Bronchial epithelial cell (primary cell): Measurements from ENCODE around the gene CHIC2. TPM values are rescaled to one million over a fixed set of nuclear protein-coding genes. Genes with fewer than 3 reads are reported as not detected.

Experiments
- DNase-seq: peaks from one replicate; pipeline ENCODE4 v3.0.0-alpha.2; 2010; ENCODE audit warnings: low read depth
- FAIRE-seq: peaks from 2 replicates; lab custom pipeline; 2011; peaks lifted over from hg19 to GRCh38; lab: Jason Lieb, UNC
- H3K27me3 ChIP-seq: 2 replicates; pipeline ENCODE4 v1.5.1; 2011; ENCODE audit warnings: low read length; ENCODE audit not compliant: control insufficient read depth, insufficient read depth
- H3K36me3 ChIP-seq: 2 replicates; pipeline ENCODE4 v1.5.1; 2011; ENCODE audit warnings: low read length; ENCODE audit not compliant: control insufficient read depth, insufficient read depth
- H3K4me3 ChIP-seq: 2 replicates; pipeline ENCODE4 v1.5.1; 2011; ENCODE audit warnings: mild to moderate bottlenecking, low read depth, low read length, control low read depth
- total RNA-seq: library from RNA; depleted of rRNA; stranded (reverse); fragments of >200 nt; gene quantifications from 2 replicates; pipeline ENCODE4 v1.2.1, GENCODE V29; 2014
- TF ChIP-seq, protein P1 (sequence below): IDR thresholded peaks from 2 replicates; pipeline ENCODE4 v1.5.1; 2011; ENCODE audit warnings: mild to moderate bottlenecking, moderate library complexity, low read length, control low read depth, inconsistent platforms; ENCODE audit not compliant: insufficient read depth, severe bottlenecking

Gene CHIC2
- total RNA-seq, 1 donor from 2014 or later: 36.1 TPM

DNA sequence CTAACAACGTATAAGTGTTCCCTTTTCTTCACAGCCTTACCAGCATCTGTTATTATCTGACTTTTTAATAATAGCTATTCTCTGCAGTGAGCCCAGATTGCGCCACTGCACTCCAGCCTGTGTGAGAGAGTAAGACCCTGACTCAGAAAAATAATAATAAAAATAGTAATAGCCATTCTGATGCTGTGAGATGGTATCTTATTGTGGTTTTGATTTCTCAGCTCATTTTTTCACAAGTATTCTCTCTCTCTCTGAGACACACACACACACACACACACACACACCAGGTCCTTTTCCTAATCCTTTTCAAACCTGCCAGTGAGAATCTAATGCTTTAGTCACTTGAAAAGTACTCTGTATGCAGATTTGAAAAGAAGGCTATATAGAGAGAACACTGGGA is 89.8 kb downstream of the CHIC2 start:
- H3K4me3 ChIP-seq: no peak overlapping the region
- TF ChIP-seq, protein P1, sequence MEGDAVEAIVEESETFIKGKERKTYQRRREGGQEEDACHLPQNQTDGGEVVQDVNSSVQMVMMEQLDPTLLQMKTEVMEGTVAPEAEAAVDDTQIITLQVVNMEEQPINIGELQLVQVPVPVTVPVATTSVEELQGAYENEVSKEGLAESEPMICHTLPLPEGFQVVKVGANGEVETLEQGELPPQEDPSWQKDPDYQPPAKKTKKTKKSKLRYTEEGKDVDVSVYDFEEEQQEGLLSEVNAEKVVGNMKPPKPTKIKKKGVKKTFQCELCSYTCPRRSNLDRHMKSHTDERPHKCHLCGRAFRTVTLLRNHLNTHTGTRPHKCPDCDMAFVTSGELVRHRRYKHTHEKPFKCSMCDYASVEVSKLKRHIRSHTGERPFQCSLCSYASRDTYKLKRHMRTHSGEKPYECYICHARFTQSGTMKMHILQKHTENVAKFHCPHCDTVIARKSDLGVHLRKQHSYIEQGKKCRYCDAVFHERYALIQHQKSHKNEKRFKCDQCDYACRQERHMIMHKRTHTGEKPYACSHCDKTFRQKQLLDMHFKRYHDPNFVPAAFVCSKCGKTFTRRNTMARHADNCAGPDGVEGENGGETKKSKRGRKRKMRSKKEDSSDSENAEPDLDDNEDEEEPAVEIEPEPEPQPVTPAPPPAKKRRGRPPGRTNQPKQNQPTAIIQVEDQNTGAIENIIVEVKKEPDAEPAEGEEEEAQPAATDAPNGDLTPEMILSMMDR: no peak
- DNase-seq (no peak), FAIRE-seq (no peak)
- no peaks in the 10 kb centered on the region for H3K36me3 ChIP-seq
- no peaks in the 10 kb centered on the region for H3K27me3 ChIP-seq

DNA sequence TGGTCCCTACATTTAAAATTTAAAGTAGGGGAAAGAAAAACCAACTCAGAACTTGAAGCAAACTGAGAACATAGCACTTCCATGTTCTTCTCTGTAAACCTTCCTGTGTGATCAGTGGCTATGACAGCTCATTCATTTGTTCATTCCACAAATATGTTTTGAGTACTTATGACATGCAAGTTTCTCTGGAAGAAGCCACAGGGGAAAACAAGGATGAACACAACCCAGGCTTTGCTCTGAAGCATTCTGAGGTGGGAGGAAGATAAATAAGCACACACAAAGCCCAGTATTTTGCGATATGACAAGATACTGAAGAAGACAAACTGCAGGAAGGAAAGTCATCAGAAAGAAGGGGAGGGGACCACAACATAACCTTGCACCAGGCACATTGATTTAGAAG is 96.4 kb downstream of the CHIC2 start:
- Histone ChIP-seq H3K4me3 (no peak overlapping the region), H3K36me3 (no peaks in the 10 kb centered on the region), H3K27me3 (no peaks in the 10 kb centered on the region)
- peak; percentile 55 for DNase-seq
- TF ChIP-seq, protein P1: no peak
- no peak for FAIRE-seq

DNA sequence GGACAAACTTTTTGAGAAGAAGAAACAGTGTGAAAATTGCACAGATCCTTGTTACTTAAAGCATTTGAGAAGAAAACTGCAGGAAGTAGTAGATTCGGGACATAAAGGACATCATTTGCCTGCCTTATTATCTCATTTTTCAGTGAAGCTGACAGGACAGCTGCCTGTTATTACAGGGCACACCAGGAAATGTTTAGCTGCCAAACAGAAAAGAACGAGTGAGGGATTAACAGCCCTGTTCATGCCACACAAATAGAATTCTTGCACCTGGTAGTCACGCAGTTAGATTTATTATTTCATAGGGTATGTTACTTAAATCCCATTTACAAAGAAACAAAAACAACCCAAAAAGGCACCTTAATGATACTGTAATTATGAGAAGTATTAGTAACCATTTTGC is 100.6 kb downstream of the CHIC2 start:
- Histone ChIP-seq H3K27me3 (no peaks in the 10 kb centered on the region), H3K36me3 (no peaks in the 10 kb centered on the region), H3K4me3 (no peak overlapping the region)
- TF ChIP-seq, protein P1: no peak
- FAIRE-seq (no peak), DNase-seq (peak; percentile 64)

DNA sequence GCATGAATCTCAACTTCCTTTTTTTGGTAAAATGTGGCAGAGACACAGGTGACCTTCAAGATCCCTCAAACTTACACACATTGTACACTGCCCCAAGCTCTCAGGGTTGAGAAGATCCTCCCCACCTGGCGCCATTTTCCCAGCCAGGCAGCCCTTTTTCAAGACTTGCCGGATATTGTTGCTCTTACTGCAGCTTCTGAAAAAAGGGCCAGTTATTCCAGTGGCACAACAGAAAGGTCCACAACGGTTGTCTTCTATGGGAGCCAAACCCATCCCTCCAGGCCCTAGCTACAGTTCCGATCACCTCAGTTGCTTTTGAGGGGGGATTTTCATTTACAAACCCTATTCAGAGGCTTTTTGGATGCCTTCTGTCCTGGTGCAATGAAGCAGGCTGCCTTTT is 101.1 kb downstream of the CHIC2 start:
- DNase-seq (no peak), FAIRE-seq (no peak)
- no peak overlapping the region for H3K4me3 ChIP-seq
- TF ChIP-seq, protein P1: no peak
- H3K27me3 ChIP-seq: no peaks in the 10 kb centered on the region
- no peaks in the 10 kb centered on the region for H3K36me3 ChIP-seq

DNA sequence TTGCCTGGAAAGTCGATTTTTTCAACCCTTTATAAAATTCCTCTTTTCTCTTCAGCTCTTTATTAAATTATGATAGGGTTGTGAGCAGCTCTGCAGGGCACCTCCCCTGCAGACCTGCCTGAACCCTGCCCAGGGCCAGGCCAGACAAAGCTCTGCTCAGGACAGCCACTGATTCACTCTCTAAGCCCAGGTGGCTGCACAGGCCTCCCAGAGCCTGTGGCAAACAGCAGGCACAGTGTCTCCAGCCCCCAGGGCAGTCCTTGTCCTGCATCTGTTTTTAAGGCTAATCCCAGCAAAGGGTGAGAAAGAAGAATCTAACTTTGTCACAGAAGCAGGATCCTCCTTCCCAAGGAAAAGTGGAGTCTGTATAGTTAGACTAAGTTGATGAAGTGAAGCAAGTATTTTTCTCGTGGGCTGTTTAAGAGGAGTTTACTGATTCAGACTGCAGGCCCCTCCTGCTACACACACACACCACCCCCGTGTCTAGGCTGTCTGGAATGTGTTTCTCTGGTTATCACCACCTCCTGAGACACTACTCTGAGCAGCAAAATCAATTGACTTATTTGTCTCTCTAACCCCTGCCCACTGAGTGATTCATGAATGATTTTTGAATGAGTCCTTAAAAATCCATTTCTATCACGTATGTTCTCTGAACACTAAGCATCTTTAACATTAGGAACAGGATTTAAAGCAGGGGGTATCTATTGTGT is 101.7 kb downstream of the CHIC2 start:
- TF ChIP-seq, protein P1: no peak
- Histone ChIP-seq H3K27me3 (no peaks in the 10 kb centered on the region), H3K36me3 (no peaks in the 10 kb centered on the region), H3K4me3 (no peak overlapping the region)
- DNase-seq: peak; percentile 94
- no peak for FAIRE-seq

DNA sequence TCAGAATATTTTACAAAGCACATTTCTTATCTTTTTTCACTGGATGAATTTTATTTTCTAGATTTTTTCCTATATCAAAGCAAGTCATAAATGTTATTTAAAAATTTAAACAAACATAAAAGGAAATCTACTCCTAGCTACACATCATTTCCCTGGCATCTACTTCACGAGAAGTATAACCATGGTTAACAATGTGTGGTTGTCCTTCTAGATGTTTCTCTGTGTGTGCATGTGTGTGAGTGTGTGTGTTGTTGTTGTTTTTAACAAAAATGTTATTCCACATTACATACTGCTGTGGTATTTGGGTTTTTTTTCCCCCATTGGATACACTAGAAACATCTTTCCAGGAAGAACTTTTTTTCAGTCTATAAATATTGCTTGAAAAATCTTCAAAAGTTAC is 103.1 kb downstream of the CHIC2 start:
- DNase-seq (no peak), FAIRE-seq (no peak)
- TF ChIP-seq, protein P1: no peak
- no peaks in the 10 kb centered on the region for H3K36me3 ChIP-seq
- H3K4me3 ChIP-seq: no peak overlapping the region
- H3K27me3 ChIP-seq: no peaks in the 10 kb centered on the region
